ENCODE data around the gene FOXA1. TPM values are rescaled to one million over a fixed set of nuclear protein-coding genes. Genes with fewer than 3 reads are reported as not detected.
A peak's percentile ranks its signal among the peaks of the same experiment; 100 is the strongest.

FOXA1 gene
- total RNA-seq, 1 donor from 2014 or later = 30.5 TPM

DNA sequence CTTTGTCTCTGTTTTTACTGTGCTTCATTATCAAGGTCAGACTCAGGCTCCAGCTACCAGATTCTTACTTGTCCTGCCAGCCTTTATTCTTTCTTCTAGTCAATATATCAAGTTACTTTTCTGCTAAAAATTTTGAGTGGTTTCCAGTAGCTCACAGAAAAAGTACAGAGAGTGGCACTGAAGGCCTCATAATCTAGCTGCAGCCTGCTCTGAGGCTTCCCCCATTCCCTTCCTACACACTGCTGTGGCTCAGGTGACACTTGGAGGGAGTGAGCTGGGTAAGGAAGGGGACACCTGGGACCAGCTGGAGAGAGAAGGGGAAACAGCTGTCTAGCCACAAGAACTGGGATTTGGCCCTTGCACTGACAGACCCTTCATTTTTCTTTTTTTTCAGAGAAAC is 25.8 kb upstream of the FOXA1 start:
- no peak for DNase-seq
- TF ChIP-seq CTCF (IDR thresholded peaks at IDR 0.05) = no peak
- H3K9me3 ChIP-seq = peaks cover 6% of the 10 kb centered on the region
- peaks cover 22% of the 10 kb centered on the region for H3K27me3 ChIP-seq (ENCODE audit: low read depth)
- ATAC-seq = no peak
- no peak overlapping the region for H3K27ac ChIP-seq
- intact Hi-C loops (cut with DNase I) = no loop called here
- H3K36me3 ChIP-seq = no peaks in the 10 kb centered on the region
- H3K4me3 ChIP-seq = no peak overlapping the region
- no peaks in the 10 kb centered on the region for H3K4me1 ChIP-seq

DNA sequence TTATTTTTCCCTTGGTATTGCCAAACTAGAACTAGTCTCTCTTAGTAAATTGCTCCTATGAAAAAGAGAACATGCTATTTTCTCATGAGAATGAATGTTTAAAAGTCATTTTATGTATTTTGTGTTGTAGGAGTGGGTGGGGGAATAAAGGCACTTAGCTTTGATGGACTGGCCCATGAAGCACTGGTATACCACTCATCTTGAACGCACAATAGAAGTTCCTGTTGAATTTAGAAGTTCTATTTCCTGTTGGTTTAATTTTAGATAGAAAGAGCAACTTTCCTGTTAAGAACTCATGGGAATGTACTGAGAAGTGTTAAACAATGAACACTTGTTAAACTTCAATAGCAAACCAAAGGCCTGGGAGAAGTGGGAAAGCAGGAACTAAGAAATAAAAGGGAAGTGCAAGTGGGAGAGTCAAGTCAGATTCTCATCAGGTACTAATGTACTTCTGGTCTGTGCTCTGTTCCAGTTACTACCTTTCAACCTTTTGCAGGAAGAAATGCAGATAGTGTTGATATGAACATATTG is 23.5 kb upstream of the FOXA1 start:
- TF ChIP-seq CTCF (IDR thresholded peaks at IDR 0.05) = no peak
- Histone ChIP-seq H3K9me3 (peaks cover 25% of the 10 kb centered on the region), H3K4me3 (no peak overlapping the region), H3K27ac (no peak overlapping the region), H3K4me1 (no peaks in the 10 kb centered on the region), H3K36me3 (no peaks in the 10 kb centered on the region), H3K27me3 (ENCODE audit: low read depth) (peaks cover 18% of the 10 kb centered on the region)
- intact Hi-C loops (cut with DNase I) = no loop called here
- no peak for DNase-seq
- ATAC-seq = peak in 1 of 2 donors; percentile 35

- intact Hi-C loops (cut with DNase I) = no loop called here
- no peak for TF ChIP-seq CTCF (IDR thresholded peaks at IDR 0.05)
Measured at GRCh38 chr14:37617864-37618365, 22.9 kb upstream of the FOXA1 start.

GRCh38 chr14:37616853-37617252 is 21.8 kb upstream of the FOXA1 start:
- no peaks in the 10 kb centered on the region for H3K4me1 ChIP-seq
- no peak overlapping the region for H3K27ac ChIP-seq
- intact Hi-C loops (cut with DNase I) = no loop called here
- H3K27me3 ChIP-seq (ENCODE audit: low read depth) = peaks cover 7% of the 10 kb centered on the region
- TF ChIP-seq CTCF (IDR thresholded peaks at IDR 0.05) = no peak
- no peaks in the 10 kb centered on the region for H3K36me3 ChIP-seq
- DNase-seq = no peak
- no peak for ATAC-seq
- H3K4me3 ChIP-seq = no peak overlapping the region
- peaks cover 25% of the 10 kb centered on the region for H3K9me3 ChIP-seq

More at GRCh38 chr14:37617864-37618365, 22.9 kb upstream of the FOXA1 start:
- Histone ChIP-seq H3K9me3 (peaks cover 25% of the 10 kb centered on the region), H3K27me3 (ENCODE audit: low read depth) (peaks cover 17% of the 10 kb centered on the region), H3K4me1 (no peaks in the 10 kb centered on the region), H3K4me3 (no peak overlapping the region), H3K27ac (no peak overlapping the region), H3K36me3 (no peaks in the 10 kb centered on the region)
- DNase-seq (no peak), ATAC-seq (no peak)

DNA sequence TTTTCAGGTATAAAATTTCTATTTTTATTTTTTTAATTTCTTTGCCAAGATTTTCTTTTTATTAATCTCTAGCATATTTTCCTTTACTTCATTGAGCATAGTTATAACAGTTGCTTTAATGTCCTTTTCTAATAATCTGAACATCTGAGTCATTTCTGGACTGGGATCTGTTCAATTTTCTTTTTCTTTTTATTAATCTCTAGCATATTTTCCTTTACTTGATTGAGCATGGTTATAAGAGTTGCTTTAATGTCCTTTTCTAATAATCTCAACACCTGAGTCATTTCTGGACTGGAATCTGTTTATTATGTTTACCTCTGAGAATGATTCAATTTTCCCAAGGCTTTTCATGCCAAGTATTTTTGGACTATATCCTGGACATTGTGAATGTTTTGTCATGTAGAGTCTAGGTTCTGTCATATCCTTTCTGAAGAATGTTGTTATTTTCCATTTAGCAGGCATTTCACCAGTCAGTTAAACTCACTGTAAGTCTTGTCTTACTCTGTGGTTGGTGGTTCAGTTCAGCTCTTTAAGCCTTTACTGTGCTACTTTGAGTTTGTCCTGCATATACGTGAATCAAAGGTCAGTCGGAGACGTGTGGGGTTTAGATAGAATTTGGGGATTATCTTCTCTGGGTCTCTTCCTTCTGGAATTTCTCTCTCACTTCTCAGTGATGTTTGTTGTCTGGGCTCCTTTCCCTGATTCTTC is 20.7 kb upstream of the FOXA1 start:
- Histone ChIP-seq H3K36me3 (no peaks in the 10 kb centered on the region), H3K9me3 (peaks cover 25% of the 10 kb centered on the region), H3K27me3 (ENCODE audit: low read depth) (peaks cover 9% of the 10 kb centered on the region), H3K27ac (no peak overlapping the region), H3K4me1 (no peaks in the 10 kb centered on the region), H3K4me3 (no peak overlapping the region)
- TF ChIP-seq CTCF (IDR thresholded peaks at IDR 0.05) = no peak
- DNase-seq = no peak
- intact Hi-C loops (cut with DNase I) = no loop called here
- no peak for ATAC-seq

Measured in lower lobe of right lung (tissue), 2 donors.